MM.1S (cell line): Measurements from ENCODE around the gene CCDC102B.

ENCODE experiments used
- DNase-seq: peaks from one replicate; pipeline ENCODE4 v3.0.0-alpha.2; 2015
- H2AFZ ChIP-seq: fragments of 300-600 bp; sonication (generic); 2 replicates; pipeline ENCODE4 v1.6.0; 2016; ENCODE audit warnings: antibody characterized with exemption, low read length
- H3F3A ChIP-seq: fragments of 300-600 bp; sonication (generic); 2 replicates; pipeline ENCODE4 v1.6.1; 2016; ENCODE audit warnings: mild to moderate bottlenecking, antibody characterized with exemption, low read length, moderate library complexity, mixed read lengths; ENCODE audit not compliant: insufficient read depth
- H3K27ac ChIP-seq: fragments of 300-600 bp; sonication (generic); 2 replicates; pipeline ENCODE4 v1.5.1; 2016; ENCODE audit warnings: mild to moderate bottlenecking, low read length
- H3K27me3 ChIP-seq: fragments of 300-600 bp; sonication (generic); replicated peaks from 2 replicates; pipeline ENCODE4 v1.6.0; 2016; ENCODE audit warnings: low read length; ENCODE audit not compliant: insufficient read depth
- H3K36me3 ChIP-seq: fragments of 300-600 bp; sonication (generic); replicated peaks from 2 replicates; pipeline ENCODE4 v1.6.1; 2016; ENCODE audit warnings: mild to moderate bottlenecking, low read length, mixed read lengths; ENCODE audit not compliant: insufficient read depth
- H3K4me1 ChIP-seq: fragments of 300-600 bp; sonication (generic); 2 replicates; pipeline ENCODE4 v1.6.1; 2016; ENCODE audit warnings: low read length, mixed read lengths
- H3K4me2 ChIP-seq: fragments of 300-600 bp; sonication (generic); 2 replicates; pipeline ENCODE4 v1.6.0; 2016; ENCODE audit warnings: low read depth, low read length
- H3K4me3 ChIP-seq: fragments of 300-600 bp; sonication (generic); 2 replicates; pipeline ENCODE4 v1.5.1; 2016; ENCODE audit warnings: low read length, mixed read lengths
- H3K79me2 ChIP-seq: fragments of 300-600 bp; sonication (generic); 2 replicates; pipeline ENCODE4 v1.6.1; 2016; ENCODE audit warnings: mixed run types, low read length, mixed read lengths
- H3K9ac ChIP-seq: fragments of 300-600 bp; sonication (generic); 2 replicates; pipeline ENCODE4 v1.6.1; 2016; ENCODE audit warnings: low read length, mixed read lengths
- H3K9me2 ChIP-seq: fragments of 300-600 bp; sonication (generic); replicated peaks from 2 replicates; pipeline ENCODE4 v1.6.1; 2016; ENCODE audit warnings: mild to moderate bottlenecking, low read length, mixed read lengths; ENCODE audit not compliant: insufficient read depth
- H3K9me3 ChIP-seq: fragments of 300-600 bp; sonication (generic); replicated peaks from 2 replicates; pipeline ENCODE4 v1.6.1; 2016; ENCODE audit warnings: mild to moderate bottlenecking, low read length, mixed read lengths; ENCODE audit not compliant: insufficient read depth
- H4K20me1 ChIP-seq: fragments of 300-600 bp; sonication (generic); 2 replicates; pipeline ENCODE4 v1.6.1; 2016; ENCODE audit warnings: mild to moderate bottlenecking, low read length, moderate library complexity, mixed read lengths; ENCODE audit not compliant: insufficient read depth
- CTCF ChIP-seq: fragments of 300-600 bp; sonication (generic); IDR thresholded peaks from 2 replicates; pipeline ENCODE4 v1.5.1; 2016; ENCODE audit warnings: antibody characterized with exemption, low read length, mixed read lengths
- EZH2 ChIP-seq: fragments of 300-600 bp; sonication (generic); optimal IDR thresholded peaks from 2 replicates; pipeline ENCODE3; 2017; ENCODE audit warnings: low read depth, mild to moderate bottlenecking, antibody characterized with exemption, low read length, mixed read lengths
- EZH2phosphoT487 ChIP-seq: fragments of 300-600 bp; sonication (generic); IDR thresholded peaks from 2 replicates; pipeline ENCODE4 v1.6.1; 2018; ENCODE audit warnings: antibody characterized with exemption, low read length

CCDC102B gene

GRCh38 chr18:68822926-68823325 lies 25.0 kb downstream of the CCDC102B start:
- DNase-seq = no peak
- Histone ChIP-seq H3K9me2 (no peaks in the 10 kb centered on the region), H3K9ac (no peak overlapping the region), H4K20me1 (no peaks in the 10 kb centered on the region), H3K27me3 (no peaks in the 10 kb centered on the region), H3K4me3 (no peak overlapping the region), H3K4me2 (no peak overlapping the region), H3K36me3 (no peaks in the 10 kb centered on the region), H3K79me2 (no peaks in the 10 kb centered on the region), H2AFZ (no peak overlapping the region), H3K27ac (no peak overlapping the region), H3K4me1 (no peaks in the 10 kb centered on the region), H3F3A (no peaks in the 10 kb centered on the region), H3K9me3 (no peaks in the 10 kb centered on the region)
- no peak for TF ChIP-seq EZH2
- no peak for TF ChIP-seq EZH2phosphoT487
- no peak for TF ChIP-seq CTCF

- Histone ChIP-seq H3K27me3 (no peaks in the 10 kb centered on the region), H3K9me2 (no peaks in the 10 kb centered on the region), H3K79me2 (no peaks in the 10 kb centered on the region), H4K20me1 (no peaks in the 10 kb centered on the region; the same call in 1 of the 2 replicates), H3K4me1 (no peaks in the 10 kb centered on the region), H3F3A (no peaks in the 10 kb centered on the region), H3K4me2 (no peak overlapping the region), H3K9me3 (no peaks in the 10 kb centered on the region), H3K4me3 (no peak overlapping the region), H3K27ac (no peak overlapping the region), H3K9ac (no peak overlapping the region), H2AFZ (no peak overlapping the region), H3K36me3 (no peaks in the 10 kb centered on the region)
- no peak for TF ChIP-seq EZH2
- no peak for TF ChIP-seq CTCF
- no peak for DNase-seq
These were observed 28.2 kb downstream of the CCDC102B start for GRCh38 chr18:68826121-68826520.

- Histone ChIP-seq H4K20me1 (no peaks in the 10 kb centered on the region; the same call in 1 of the 2 replicates), H3K79me2 (no peaks in the 10 kb centered on the region), H3K27ac (no peak overlapping the region), H2AFZ (no peak overlapping the region), H3K4me2 (no peak overlapping the region), H3K9ac (no peak overlapping the region), H3K4me1 (no peaks in the 10 kb centered on the region), H3K36me3 (no peaks in the 10 kb centered on the region), H3K4me3 (no peak overlapping the region), H3K27me3 (no peaks in the 10 kb centered on the region), H3F3A (no peaks in the 10 kb centered on the region), H3K9me3 (no peaks in the 10 kb centered on the region), H3K9me2 (no peaks in the 10 kb centered on the region)
- DNase-seq = no peak
- TF ChIP-seq EZH2 = no peak
- TF ChIP-seq CTCF = no peak
- TF ChIP-seq EZH2phosphoT487 = no peak
These were observed 32.6 kb downstream of the CCDC102B start for GRCh38 chr18:68830256-68831045.
